ENCODE results near the gene PDE6A. TPM values are rescaled to one million over a fixed set of nuclear protein-coding genes. Genes with fewer than 3 reads are reported as not detected.

Gene PDE6A
- polyA plus RNA-seq (2013, experiment 1 of 2; ENCODE audit: insufficient read length) = not detected
- not detected for polyA plus RNA-seq (2013, experiment 2 of 2; ENCODE audit: insufficient read length)

GRCh38 chr5:149944666-149945065 lies at the start of gene PDE6A:
Gene PDE6A (minus strand): TSS chr5:149944793. CDS start chr5:149944673, 120 bp downstream.
- no peak for DNase-seq

DNA sequence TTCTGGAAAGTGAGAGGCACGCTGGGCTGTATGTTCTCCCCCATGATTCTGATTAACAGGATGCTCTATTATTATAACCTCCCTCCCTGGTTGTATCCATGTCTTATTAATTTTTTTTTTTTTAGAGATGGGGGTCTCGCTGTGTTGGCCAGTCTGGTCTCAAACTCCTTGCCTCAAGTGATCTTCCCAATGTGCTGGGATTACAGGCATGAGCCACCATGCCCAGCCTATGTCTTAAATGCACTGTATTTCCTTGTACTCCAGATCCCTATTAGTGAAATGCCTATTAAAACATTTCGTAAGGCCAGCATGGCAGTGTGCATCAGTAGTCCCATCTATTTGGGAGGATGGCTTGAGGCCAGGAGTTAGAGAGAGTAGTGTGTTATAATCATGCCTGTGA lies 48.9 kb upstream of the PDE6A start:
- DNase-seq = no peak

DNA sequence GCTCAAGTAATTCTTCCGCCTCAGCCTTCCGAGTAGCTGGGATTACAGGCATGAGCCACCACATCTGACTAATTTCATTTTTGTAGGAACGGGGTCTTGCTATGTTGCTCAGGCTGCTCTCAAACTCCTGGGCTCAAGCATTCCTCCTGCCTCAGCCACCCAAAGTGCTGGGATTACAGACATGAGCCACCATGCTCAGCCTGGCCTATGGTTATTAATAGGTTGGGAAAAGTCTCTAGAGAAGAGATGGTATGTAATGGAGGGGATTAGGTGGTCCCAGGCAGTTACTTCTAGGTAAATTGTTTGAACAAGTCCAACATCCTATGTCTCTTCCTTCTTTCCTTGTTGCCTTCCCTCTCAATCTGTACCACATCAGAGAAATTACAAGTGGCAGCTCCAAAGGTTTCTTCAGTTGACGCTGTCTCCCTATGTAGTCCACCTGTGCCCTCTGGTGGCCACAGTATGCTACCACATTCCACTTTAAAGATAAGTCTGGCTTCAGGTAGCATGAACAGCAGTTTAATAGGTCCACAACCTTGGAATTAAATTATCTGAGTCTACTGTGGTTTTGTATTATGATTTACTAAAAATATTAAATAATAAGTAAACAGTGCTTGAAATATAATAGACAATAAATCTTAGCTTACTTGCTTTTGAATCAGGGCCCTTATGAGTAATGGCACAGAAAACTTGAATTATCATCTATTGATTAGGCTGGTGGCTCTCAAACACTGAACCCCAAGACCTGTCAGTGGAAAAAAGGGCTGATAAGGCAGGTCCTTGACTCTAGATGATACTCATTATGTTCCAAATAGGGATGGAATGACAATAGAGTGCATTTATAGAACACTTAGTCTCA lies 46.2 kb upstream of the PDE6A start:
- DNase-seq = peak; percentile 70

- no peak for DNase-seq
Observed at GRCh38 chr5:149988126-149988525, 43.5 kb upstream of the PDE6A start.

DNA sequence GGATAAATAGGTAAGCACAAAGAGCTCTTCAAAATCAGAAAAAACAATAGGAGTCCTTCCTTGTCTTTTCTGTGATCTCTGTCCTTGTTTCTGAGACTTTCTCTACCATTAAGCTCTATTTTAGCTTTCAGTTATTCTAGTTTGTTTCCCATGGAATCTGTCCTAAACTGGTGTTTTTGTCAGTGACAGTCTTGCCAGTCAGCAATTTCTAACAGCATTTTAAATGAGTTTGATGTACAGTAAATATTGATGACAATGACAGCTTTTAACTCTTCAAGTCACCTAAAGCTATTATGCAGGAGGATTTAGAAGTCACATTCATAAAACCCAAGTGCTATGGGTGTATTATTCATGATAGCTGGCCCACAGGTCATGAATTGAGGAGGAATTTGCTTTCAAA lies 37.9 kb upstream of the PDE6A start:
- no peak for DNase-seq

DNA sequence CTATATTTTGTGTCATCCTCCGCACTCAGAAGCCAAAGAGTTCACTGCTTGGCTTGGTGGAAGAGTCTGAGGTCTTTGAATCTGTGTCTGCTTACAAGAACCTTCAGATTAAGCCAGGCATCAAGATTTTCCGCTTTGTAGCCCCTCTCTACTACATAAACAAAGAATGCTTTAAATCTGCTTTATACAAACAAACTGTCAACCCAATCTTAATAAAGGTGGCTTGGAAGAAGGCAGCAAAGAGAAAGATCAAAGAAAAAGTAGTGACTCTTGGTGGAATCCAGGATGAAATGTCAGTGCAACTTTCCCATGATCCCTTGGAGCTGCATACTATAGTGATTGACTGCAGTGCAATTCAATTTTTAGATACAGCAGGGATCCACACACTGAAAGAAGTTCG lies 36.6 kb upstream of the PDE6A start:
- no peak for DNase-seq

GRCh38 chr5:149979896-149980295 lies 35.3 kb upstream of the PDE6A start:
- no peak for DNase-seq

DNA sequence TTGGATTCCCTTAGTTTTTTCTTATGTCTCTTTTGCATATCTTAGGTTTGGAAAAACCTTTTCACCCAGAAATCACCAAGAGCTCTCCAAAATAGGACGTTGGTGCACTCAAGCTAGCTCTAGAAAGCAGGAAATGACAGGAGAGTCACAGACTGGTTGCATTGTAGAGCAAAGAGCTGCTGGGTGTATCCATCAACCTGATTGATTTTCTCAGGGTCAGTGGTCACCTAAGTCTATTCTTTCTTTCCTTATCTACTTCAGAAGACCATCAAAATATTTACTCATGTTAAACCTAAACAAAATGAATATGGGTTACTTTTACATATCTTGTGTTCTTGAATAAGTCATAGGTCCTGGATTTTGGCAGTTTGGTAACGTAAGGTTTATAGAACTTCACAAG lies 30.8 kb upstream of the PDE6A start:
- DNase-seq = no peak

DNA sequence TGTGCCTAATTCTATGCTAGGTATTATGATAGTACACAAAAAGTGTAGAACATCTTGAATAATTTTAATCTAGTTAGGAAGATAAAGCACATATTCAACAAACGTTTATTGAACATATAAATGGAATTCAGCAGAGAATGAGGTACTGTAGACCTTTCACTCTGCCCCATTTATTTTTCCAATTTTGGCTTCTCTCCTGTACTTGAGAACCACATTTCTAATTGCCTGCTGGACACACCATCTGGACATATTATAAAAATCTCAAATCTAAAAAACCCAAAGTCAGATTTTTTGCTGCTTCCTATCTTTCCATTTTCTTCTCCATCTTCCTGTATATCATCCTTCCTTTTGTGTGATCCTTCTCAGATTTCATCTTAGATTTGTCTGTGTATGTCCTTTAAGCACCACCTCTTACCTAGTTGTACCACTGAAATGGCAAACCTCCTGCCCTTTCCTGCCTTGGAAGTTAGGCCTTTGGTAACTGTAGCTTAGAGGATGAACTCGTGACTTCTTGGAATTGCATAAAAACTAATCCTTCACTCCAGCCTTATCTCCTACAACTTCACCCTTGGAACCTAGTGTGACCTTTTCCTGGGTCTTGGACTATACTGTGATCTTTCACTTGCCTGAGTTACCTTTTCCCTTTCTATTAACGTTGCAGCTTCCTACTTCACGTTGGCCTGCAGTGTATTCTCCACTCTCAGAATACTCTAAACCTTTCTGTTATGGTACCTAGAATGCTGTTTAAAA lies 24.8 kb upstream of the PDE6A start:
- DNase-seq = no peak

DNA sequence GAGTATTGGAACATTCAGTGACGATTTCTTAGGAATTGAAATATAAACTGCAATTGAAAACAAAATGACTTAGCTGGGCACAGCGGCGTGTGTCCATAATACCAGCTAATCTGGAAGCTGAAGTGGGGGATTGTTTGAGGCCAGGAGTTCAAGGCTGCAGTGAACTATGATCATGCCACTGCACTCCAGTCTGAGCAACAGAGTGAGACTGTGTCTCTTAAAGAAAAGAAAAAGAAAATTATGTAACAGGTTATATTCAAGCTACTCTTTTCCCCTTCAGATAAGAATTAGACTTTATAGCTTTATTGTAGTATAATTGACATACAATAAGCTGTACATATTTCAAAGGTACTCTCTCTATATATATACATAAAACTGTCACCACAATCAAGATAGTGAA lies 22.4 kb upstream of the PDE6A start:
- DNase-seq = no peak

GRCh38 chr5:149963729-149964128 lies 19.1 kb upstream of the PDE6A start:
- no peak for DNase-seq

- DNase-seq = no peak
Observed at GRCh38 chr5:149962601-149963300, 18.2 kb upstream of the PDE6A start.

DNA sequence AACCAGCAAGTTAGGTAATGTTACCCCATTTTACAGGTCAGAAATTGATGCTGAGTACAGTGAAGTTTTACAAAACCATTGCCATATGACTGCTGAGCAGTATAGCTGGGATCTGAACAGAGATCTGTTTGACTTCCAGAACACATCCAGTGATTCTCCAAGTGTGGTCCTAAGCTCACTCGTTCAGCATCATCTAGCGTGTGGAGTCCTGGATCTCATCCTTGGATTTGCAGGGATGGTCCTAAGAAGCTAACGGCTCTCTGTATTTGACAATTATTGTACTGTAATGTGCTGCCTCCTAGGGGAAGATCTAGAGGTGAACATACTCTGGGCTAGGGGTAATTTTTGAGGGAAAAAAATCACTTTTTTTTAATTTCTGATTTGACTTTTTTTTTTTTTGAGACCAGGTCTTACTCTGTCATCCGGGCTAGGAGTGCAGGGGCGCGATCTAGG lies 17.4 kb upstream of the PDE6A start:
- peak; percentile 57 for DNase-seq

- DNase-seq = no peak
Observed at GRCh38 chr5:149961186-149961685, 16.6 kb upstream of the PDE6A start.

DNA sequence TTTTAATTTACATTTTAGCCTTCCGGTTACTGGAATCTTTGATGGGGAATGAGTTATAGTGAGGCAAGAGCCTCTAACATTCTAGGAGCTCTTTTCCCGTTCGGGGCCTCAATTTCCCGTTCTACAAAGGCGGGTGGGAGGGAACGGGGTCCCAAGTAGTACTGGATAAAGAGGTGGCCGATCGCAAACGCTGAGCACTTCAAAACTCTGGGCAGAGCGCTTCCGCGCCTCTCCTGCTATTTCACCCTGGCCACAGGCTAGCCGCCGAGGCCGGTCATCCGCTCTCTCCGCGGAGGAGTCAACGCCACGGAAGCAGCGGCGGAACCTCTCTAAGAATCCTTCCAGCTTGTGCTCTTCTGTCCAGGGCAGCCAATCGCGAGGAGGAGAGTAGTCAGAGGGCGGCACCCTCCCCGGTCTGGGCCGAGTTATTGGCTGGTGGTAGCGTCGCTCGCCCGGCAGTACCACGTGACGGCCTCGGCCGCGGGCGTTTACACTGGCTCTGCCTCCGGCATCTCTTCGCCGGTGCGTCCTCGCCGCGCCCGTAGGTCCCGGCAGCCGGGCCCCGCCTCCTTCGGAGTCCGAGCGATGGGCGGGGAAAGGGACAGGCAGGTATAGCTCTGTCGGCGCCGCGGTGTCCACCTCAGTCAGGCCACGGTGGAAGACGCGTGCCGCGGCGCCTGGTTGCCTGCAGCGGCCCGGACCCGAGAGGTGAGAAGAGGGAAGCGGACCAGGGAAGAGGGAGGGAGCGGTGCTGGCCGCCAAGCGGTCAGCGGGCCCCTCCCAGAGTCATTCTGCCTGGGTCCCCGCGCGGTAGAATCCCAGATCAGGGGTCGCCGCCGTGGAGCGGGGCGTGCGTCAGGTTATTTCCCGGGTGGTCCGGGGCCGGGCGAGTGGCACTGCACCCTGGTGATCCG lies 15.9 kb upstream of the PDE6A start, which contains the start of gene SLC26A2:
Gene SLC26A2 (plus strand): TSS at position 487 of the 914 bp plus-strand sequence. CDS start 16,895 bp downstream, outside the sequence.
- peak; percentile 98 for DNase-seq

- peak; percentile 48 for DNase-seq
Observed at GRCh38 chr5:149959406-149960236, 15.0 kb upstream of the PDE6A start.

DNA sequence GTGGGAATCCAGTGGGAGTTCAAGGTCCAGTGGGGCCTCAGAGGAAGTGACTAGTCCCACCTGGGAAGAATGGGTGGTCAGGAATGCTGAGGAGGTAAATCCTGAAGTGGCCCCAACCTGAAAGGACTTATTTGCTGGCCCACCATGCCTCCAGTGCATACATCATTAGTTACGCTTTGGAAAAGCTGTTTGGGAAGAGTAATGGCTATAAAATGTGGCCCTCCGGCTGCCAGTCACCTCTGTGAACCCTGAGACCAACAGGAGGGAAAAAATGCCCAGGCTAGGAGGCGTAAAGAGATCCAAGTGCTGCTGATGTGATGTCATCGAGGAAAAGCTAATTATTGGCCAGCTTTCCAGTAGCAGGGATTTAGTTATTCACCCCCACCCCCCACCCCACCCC lies 13.3 kb upstream of the PDE6A start:
- no peak for DNase-seq

DNA sequence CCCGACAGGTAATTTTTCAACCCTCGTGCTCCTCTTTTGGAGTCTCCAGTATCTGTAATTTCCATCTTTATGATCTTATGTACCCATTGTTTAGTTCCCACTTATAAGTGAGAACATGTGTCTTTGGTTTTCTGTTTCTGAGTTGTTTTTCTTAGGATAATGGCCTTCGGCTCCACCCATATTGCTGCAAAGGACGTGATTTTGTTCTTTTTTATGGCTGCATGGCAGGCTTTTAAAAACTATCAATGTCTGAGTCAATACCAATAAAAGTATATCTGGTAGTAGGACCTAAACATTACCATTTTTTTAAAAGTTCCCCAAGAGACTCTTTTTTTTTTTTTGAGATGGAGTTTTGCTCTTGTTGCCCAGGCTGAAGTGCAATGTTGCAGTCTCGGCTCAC lies 12.1 kb upstream of the PDE6A start:
- DNase-seq = no peak

DNA sequence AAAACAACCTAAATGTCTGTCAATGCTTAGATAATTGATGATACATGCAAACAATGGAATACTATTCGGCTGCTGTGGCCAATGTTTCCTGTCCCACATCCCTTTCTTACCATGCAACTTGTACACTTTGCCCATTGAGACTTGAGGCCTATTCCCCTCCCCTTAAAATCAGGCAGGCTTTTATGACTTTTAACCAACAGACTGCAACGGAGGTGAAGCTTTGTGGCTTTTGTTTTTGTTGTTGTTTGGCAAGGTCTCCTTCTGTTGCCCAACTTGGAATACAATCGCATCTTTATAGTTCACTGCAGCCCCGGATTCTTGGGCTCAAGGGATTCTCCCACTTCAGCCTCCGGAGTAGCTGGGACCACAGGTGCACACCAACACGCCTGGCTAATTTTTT lies 10.2 kb upstream of the PDE6A start:
- DNase-seq = no peak

DNA sequence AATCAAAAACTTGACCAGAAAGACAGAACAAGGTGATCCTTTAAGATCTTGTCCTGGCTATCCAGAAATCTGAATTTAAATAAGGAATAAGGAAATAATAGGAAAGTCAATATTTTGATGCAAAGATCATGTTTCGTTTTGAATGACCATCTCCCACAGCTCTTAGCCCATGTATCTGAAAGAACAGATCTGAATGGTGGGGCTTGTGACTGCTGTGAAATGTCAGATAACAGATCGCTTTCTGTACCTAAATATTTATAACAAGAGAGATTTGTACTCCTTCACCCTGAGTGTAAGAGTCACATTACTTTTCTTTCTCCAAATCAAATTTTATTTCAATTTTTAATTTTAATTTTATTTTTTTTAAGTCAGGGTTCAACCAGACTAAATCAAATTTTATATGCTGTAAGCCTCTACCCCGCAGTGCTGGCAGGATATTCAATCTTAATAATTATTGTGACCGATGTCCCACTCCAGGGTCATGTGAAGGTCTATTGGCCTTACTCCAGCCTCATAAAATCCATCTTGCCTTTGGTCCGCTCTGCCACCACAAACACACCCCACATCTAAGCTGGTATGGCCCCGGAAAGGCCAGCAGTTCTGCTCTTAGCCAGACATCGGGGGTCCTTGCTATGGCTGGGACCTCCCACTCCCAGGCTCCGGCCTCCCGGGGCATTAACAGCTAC lies 9.0 kb upstream of the PDE6A start:
- DNase-seq = no peak
